ENCODE measurements around the gene NRG3.
"Not testable (repeated sequence)": the region's sequence is repeated elsewhere in the genome, so short reads cannot be mapped to it uniquely, and the experiment has no call there.

Gene NRG3

GRCh38 chr10:82282782-82283456 is 407.9 kb downstream of the NRG3 start:
- no peak for DNase-seq (ENCODE audit: low read depth in 2 of 2)

DNA sequence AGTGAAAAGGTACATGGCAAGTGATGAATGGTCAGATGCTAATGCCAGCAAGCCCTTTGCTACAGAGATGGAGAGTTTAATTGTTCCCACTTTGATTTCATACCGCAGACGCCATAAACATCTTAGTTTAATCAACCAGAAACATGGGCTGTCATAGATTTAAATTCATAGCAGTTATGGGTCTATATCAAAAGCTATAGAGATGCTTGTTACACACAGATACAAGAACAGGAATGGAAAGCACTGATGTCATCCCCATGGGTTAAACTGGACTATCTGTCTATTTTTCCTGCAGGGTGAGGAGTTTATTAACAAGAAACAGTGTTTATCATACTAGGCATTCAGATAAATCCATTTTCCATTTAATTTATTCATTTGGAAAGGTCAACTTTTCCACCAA is 409.2 kb downstream of the NRG3 start:
- no peak for DNase-seq (ENCODE audit: low read depth in 2 of 2)

GRCh38 chr10:82288461-82288881 is 413.5 kb downstream of the NRG3 start:
- no peak for DNase-seq (ENCODE audit: low read depth in 2 of 2)

DNA sequence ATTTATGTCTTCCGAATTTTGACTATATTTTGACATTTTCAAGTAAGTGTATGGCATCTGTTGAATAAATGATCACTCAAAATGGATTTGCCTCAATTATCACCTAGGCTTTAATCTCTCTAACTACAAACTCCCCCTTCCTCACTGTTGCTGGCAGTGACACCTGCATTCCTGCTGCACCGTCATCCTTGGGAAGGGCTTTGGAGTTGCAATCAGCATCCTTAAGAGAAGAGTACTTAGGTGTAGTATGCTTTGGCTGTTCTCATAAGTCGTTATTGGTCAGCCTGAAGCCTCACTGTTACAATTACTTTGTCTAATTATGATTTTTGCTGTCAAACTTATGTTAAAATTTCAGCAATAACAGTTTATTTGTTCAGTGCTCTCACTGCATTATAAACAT is 415.0 kb downstream of the NRG3 start:
- no peak for DNase-seq (ENCODE audit: low read depth in 2 of 2)

DNA sequence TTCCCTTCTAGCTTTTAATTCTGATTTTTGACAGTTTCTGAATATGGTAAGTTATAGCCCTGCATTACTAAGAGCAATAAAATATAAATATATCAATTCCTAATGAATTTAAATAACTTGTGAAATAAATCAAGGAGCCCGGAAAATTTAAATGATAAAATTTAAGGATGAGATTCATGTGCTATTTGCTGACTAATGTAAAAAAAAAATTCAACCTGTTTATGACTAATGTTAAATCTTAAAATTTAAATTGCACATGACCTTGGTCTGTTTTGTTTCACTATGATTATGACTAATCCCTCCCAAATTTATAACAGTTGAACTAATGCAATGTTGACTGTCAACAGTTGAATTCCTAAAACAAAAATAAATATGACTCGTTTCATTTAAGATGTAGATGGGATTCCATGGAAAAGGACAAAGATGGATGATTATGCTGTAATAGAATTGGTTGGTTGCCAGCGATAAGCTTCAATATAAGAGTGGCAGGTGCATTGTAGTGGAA is 419.9 kb downstream of the NRG3 start:
- no peak for DNase-seq (ENCODE audit: low read depth in 2 of 2)

- no peak for DNase-seq (ENCODE audit: low read depth in 2 of 2)
Measured at GRCh38 chr10:82308641-82309040, 433.6 kb downstream of the NRG3 start.

DNA sequence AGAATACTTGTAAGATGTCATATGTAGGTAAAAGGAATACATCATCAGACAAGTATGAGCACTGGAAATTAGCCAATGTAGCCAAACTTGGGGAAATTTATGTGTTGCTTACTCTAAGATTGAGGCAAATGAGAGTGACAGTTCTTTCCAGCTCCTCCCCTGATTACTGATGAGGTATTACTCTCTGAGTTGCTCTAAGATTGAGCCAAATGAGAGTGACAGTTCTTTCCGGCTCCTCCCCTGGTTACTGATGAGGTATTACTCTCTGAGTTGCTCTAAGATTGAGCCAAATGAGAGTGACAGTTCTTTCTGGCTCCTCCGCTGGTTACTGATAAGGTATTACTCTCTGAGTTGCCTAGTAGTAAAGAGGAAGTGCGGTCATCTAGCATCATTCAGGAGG is 435.8 kb downstream of the NRG3 start:
- no peak for DNase-seq (ENCODE audit: low read depth in 2 of 2)

DNA sequence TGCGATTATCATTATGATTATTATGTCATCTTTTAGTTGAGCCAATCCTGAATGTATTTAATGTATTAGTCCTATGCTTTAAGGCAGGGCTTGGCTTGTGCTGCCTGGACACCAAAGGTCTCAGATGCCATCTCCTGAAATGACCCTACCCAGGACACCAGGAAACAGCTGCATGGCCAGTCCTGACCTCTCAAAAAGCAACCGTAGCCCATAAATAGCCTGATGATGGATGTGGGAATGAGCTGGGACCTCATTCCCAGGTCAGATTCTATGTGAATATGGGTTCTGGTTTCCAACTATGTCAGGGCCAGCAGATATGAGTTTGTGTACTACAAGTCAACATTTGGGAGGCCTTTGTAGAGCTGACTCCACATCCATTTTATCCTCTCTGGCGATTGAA is 438.4 kb downstream of the NRG3 start:
- no peak for DNase-seq (ENCODE audit: low read depth in 2 of 2)

GRCh38 chr10:82318534-82318933 is 443.5 kb downstream of the NRG3 start:
- DNase-seq (ENCODE audit: low read depth in 2 of 2): no peak

DNA sequence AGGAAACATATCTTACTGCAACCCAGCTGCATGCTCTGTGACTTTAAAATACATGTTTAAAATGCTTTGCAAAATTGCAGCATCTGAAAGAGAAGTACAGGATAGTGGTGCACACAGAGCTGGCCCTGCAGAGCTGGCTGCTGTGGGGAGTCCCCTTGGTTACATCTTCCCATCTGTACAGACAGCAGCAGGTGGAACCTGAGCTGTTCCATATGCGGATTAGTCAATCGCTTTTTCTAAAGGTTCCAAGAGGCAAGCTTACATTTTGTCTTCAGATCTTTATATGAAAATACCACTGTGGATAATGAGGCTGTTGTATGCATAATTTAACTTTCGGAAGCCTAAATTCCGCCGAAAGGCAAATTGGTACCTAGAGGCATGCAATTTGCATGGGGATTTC is 444.1 kb downstream of the NRG3 start:
- DNase-seq (ENCODE audit: low read depth in 2 of 2): no peak

GRCh38 chr10:82319562-82319961 is 444.6 kb downstream of the NRG3 start:
- no peak for DNase-seq (ENCODE audit: low read depth in 2 of 2)

GRCh38 chr10:82321724-82322123 is 446.7 kb downstream of the NRG3 start:
- no peak for DNase-seq (ENCODE audit: low read depth in 2 of 2)

DNA sequence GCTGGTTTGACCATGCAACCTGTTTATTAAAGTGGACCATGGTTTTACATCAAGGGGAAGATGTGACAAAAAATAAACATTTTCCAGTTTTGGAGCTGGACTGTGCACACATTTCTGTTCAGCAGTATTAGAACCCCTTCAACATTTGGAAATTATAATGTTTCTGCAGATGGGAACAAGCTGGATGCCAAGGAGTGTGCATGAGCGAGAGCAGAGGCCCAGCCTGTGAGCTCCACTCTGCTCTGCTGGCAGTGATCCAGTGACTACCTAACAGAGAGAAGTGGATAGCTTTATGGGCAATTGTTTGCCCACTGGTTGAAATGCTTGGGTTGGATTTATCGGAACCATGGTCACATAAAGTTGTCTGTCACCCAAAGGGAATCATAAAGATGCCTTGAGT is 456.7 kb downstream of the NRG3 start:
- DNase-seq (ENCODE audit: low read depth in 2 of 2): no peak

GRCh38 chr10:82335831-82336230 is 460.8 kb downstream of the NRG3 start:
- no peak for DNase-seq (ENCODE audit: low read depth in 2 of 2)

GRCh38 chr10:82340166-82340565 is 465.2 kb downstream of the NRG3 start:
- no peak for DNase-seq (ENCODE audit: low read depth in 2 of 2)

DNA sequence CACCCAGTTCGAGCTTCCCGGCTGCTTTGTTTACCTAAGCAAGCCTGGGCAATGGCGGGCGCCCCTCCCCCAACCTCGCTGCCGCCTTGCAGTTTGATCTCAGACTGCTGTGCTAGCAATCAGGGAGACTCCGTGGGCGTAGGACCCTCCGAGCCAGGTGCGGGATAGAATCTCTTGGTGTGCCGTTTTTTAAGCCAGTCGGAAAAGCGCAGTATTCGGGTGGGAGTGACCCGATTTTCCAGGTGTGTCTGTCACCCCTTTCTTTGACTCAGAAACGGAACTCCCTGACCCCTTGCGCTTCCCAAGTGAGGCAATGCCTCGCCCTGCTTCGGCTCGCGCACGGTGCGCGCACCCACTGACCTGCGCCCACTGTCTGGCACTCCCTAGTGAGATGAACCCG is 474.6 kb downstream of the NRG3 start:
- DNase-seq (ENCODE audit: low read depth in 2 of 2): not testable (repeated sequence)

- DNase-seq (ENCODE audit: low read depth in 2 of 2): no peak
Measured at GRCh38 chr10:82353381-82353780, 478.4 kb downstream of the NRG3 start.

DNA sequence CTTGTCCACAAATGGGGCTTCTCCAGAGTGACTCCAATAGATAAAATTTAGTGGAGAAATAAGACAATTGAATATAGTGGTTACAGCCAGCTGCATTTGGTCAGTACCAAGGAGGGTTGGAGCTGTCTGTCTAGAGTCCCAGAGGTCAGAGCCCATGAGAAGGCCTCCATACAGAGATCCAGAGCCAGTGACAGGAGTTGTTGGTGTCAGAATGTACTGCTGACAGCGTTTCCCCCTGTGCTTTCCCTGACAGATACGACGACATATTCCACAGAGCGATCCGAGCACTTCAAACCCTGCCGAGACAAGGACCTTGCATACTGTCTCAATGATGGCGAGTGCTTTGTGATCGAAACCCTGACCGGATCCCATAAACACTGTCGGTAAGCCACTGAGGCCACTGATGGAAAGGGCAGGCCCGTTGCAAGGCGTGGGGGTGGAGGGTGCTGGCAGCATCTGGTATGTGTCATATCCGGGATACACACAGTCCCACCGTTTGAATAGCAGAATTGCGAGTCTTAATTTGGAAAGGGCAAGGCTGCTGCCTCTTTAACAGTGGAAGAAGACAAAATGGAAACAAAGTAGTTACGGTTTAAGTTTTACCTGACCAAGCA is 483.6 kb downstream of the NRG3 start:
- DNase-seq (ENCODE audit: low read depth in 2 of 2): no peak

- DNase-seq (ENCODE audit: low read depth in 2 of 2): no peak
Measured at GRCh38 chr10:82361256-82361655, 486.3 kb downstream of the NRG3 start.

DNA sequence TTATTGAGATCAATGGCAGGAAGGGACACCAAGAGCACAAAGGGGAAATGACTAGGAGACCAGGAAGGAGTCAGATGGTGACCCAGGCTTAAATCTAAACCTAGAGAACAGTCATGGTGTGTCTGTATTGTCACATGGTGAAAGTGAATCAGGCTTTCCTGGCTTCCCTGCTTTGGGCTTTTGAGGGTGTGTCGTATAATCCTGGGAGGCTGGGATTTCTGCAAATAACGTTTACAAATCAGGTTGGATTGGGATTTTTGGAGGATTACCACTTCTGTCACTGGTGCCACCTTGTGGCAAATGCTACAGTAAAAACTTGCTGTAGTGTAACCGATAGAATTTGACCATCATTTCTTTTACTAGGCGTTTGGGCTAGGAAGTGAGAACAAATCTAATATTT is 502.6 kb downstream of the NRG3 start:
- DNase-seq (ENCODE audit: low read depth in 2 of 2): no peak

DNA sequence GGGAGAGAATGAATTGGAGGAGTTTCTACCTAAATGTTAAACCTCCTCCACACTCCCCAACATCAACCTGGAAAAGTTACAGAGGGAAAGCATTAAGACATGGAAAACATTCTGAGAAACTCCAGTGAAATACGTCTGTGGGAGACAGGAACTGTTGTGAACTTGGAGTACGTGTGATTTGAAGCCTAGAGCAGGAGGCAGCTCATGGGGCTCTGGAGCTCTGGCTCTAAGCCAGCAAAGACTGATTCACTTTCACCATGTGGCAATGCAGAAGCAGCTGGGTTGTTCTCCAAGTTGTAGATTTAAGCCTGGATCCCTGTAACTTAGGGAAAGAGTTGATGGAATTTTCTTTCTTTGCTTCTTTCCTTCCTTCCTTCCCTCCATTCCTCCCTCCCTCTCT is 503.2 kb downstream of the NRG3 start:
- no peak for DNase-seq (ENCODE audit: low read depth in 2 of 2)

- no peak for DNase-seq (ENCODE audit: low read depth in 2 of 2)
Measured at GRCh38 chr10:82383350-82383749, 508.4 kb downstream of the NRG3 start.

- no peak for DNase-seq (ENCODE audit: low read depth in 2 of 2)
Measured at GRCh38 chr10:82390866-82391658, 516.1 kb downstream of the NRG3 start.
